ENCODE data around the gene ZFYVE28. TPM values are rescaled to one million over a fixed set of nuclear protein-coding genes. Genes with fewer than 3 reads are reported as not detected.
A peak's percentile ranks its signal among the peaks of the same experiment; 100 is the strongest.
"Not testable (repeated sequence)": the region's sequence is repeated elsewhere in the genome, so short reads cannot be mapped to it uniquely, and the experiment has no call there.

The ZFYVE28 gene
- total RNA-seq, 2 experiments from 2014 or later = 3.8 to 4.6 TPM

GRCh38 chr4:2243681-2244380 lies 174.6 kb downstream of the ZFYVE28 start:
- H3K9me3 Mint-ChIP-seq = no peaks in the 10 kb centered on the region
- H3K36me3 Mint-ChIP-seq = peaks cover 20% of the 10 kb centered on the region
- no peaks in the 10 kb centered on the region for H3K27me3 Mint-ChIP-seq
- peaks cover 38% of the 10 kb centered on the region for H3K4me1 Mint-ChIP-seq
- no peak overlapping the region for H3K27ac Mint-ChIP-seq
- DNase-seq = no peak
- no peak overlapping the region for H3K4me3 Mint-ChIP-seq

GRCh38 chr4:2241410-2242353 lies 176.8 kb downstream of the ZFYVE28 start, which contains the start of the genes HAUS3 and POLN:
Gene HAUS3 (minus strand): TSS chr4:2242121. CDS start chr4:2240946, 1,175 bp downstream.
Gene POLN (minus strand): TSS chr4:2242121. CDS start chr4:2229231, 12,890 bp downstream.
- no peaks in the 10 kb centered on the region for H3K27me3 Mint-ChIP-seq
- H3K9me3 Mint-ChIP-seq = no peaks in the 10 kb centered on the region
- peak; percentile 100 for DNase-seq
- peaks cover 30% of the 10 kb centered on the region for H3K36me3 Mint-ChIP-seq
- peak within 1 kb of the TSS; percentile 87 for H3K4me3 Mint-ChIP-seq
- H3K27ac Mint-ChIP-seq = peak within 1 kb of the TSS; percentile 89
- peaks cover 55% of the 10 kb centered on the region for H3K4me1 Mint-ChIP-seq

- H3K27ac Mint-ChIP-seq = peak overlapping the region; percentile 89
- no peak for DNase-seq
- peaks cover 55% of the 10 kb centered on the region for H3K4me1 Mint-ChIP-seq
- peaks cover 30% of the 10 kb centered on the region for H3K36me3 Mint-ChIP-seq
- H3K27me3 Mint-ChIP-seq = no peaks in the 10 kb centered on the region
- peak overlapping the region; percentile 87 for H3K4me3 Mint-ChIP-seq
- H3K9me3 Mint-ChIP-seq = no peaks in the 10 kb centered on the region
Measured at GRCh38 chr4:2241003-2241402, 177.4 kb downstream of the ZFYVE28 start.

GRCh38 chr4:2236944-2237666 lies 181.3 kb downstream of the ZFYVE28 start:
- Mint-ChIP-seq H3K27ac (peak overlapping the region; percentile 26), H3K36me3 (peaks cover 39% of the 10 kb centered on the region)

GRCh38 chr4:2231082-2231481 lies 187.4 kb downstream of the ZFYVE28 start:
- no peak overlapping the region for H3K27ac Mint-ChIP-seq
- no peak overlapping the region for H3K4me3 Mint-ChIP-seq
- DNase-seq = no peak
- peaks cover 11% of the 10 kb centered on the region for H3K36me3 Mint-ChIP-seq
- no peaks in the 10 kb centered on the region for H3K9me3 Mint-ChIP-seq
- peaks cover 13% of the 10 kb centered on the region for H3K4me1 Mint-ChIP-seq
- H3K27me3 Mint-ChIP-seq = no peaks in the 10 kb centered on the region

More at GRCh38 chr4:2236944-2237666, 181.3 kb downstream of the ZFYVE28 start:
- peaks cover 45% of the 10 kb centered on the region for H3K4me1 Mint-ChIP-seq
- no peak for DNase-seq
- H3K4me3 Mint-ChIP-seq = peak overlapping the region; percentile 68
- no peaks in the 10 kb centered on the region for H3K9me3 Mint-ChIP-seq
- H3K27me3 Mint-ChIP-seq = no peaks in the 10 kb centered on the region

GRCh38 chr4:2226261-2226660 lies 192.2 kb downstream of the ZFYVE28 start:
- no peaks in the 10 kb centered on the region for H3K9me3 Mint-ChIP-seq
- peaks cover 5% of the 10 kb centered on the region for H3K36me3 Mint-ChIP-seq
- H3K27ac Mint-ChIP-seq = no peak overlapping the region
- H3K27me3 Mint-ChIP-seq = no peaks in the 10 kb centered on the region
- no peak overlapping the region for H3K4me3 Mint-ChIP-seq
- no peak for DNase-seq
- peaks cover 2% of the 10 kb centered on the region for H3K4me1 Mint-ChIP-seq

GRCh38 chr4:2222838-2223237 lies 195.6 kb downstream of the ZFYVE28 start:
- Mint-ChIP-seq H3K36me3 (peaks cover 3% of the 10 kb centered on the region), H3K4me1 (peaks cover 2% of the 10 kb centered on the region)

GRCh38 chr4:2221378-2221777 lies 197.1 kb downstream of the ZFYVE28 start:
- H3K4me3 Mint-ChIP-seq, H3K27me3 Mint-ChIP-seq, H3K27ac Mint-ChIP-seq, H3K9me3 Mint-ChIP-seq, H3K4me1 Mint-ChIP-seq, H3K36me3 Mint-ChIP-seq, DNase-seq: not testable (repeated sequence)

More at GRCh38 chr4:2222838-2223237, 195.6 kb downstream of the ZFYVE28 start:
- no peak overlapping the region for H3K4me3 Mint-ChIP-seq
- H3K27ac Mint-ChIP-seq = no peak overlapping the region
- DNase-seq = no peak
- no peaks in the 10 kb centered on the region for H3K9me3 Mint-ChIP-seq
- H3K27me3 Mint-ChIP-seq = no peaks in the 10 kb centered on the region

GRCh38 chr4:2220016-2220630 lies 198.3 kb downstream of the ZFYVE28 start:
- peaks cover 2% of the 10 kb centered on the region for H3K4me1 Mint-ChIP-seq
- peaks cover 3% of the 10 kb centered on the region for H3K36me3 Mint-ChIP-seq
- no peaks in the 10 kb centered on the region for H3K9me3 Mint-ChIP-seq

More at GRCh38 chr4:2220016-2220630, 198.3 kb downstream of the ZFYVE28 start:
- H3K27me3 Mint-ChIP-seq = no peaks in the 10 kb centered on the region
- DNase-seq = peak; percentile 68
- H3K4me3 Mint-ChIP-seq = no peak overlapping the region
- H3K27ac Mint-ChIP-seq = no peak overlapping the region

Other genes with a start within 250 kb of the ZFYVE28 start
- gene HAUS3, start 176.5 kb downstream of the ZFYVE28 start, total RNA-seq = 10 to 100 TPM; 23.6 to 23.7 TPM
- gene POLN, start 176.5 kb downstream of the ZFYVE28 start, total RNA-seq = 1 to 10 TPM in 1 of 2 experiments, under 1 TPM in 1; 0.92 to 1.0 TPM
- gene MXD4, start 156.5 kb downstream of the ZFYVE28 start, total RNA-seq = 1 to 10 TPM in 1 of 2 experiments, under 1 TPM in 1; 0.78 to 1.2 TPM
- not detected for gene CFAP99, start 310 bp upstream of the ZFYVE28 start, total RNA-seq
- gene RNF4, start 50.5 kb upstream of the ZFYVE28 start, total RNA-seq = 10 to 100 TPM; 93.3 to 94.5 TPM
- 10 to 100 TPM; 18.9 TPM for gene FAM193A, start 118.0 kb upstream of the ZFYVE28 start, total RNA-seq

All from activated naive CD8-positive, alpha-beta T cell treated with anti-CD3 and anti-CD28 coated beads for 36 hours (primary cell).